ENCODE results near the gene CT45A1. TPM values are rescaled to one million over a fixed set of nuclear protein-coding genes. Genes with fewer than 3 reads are reported as not detected.

The CT45A1 gene
- polyA plus RNA-seq, 2 of the 4 experiments (the other 2 are of a cell fraction): not detected

- no peak overlapping the region for H3K27ac ChIP-seq
- no peaks in the 10 kb centered on the region for H3K4me1 ChIP-seq
- no peaks in the 10 kb centered on the region for H3K9me3 ChIP-seq
- POLR2A ChIA-PET: no interaction called here
- no peak overlapping the region for H3K4me2 ChIP-seq
- no peak for TF ChIP-seq GATA3 (IDR thresholded peaks at IDR 0.05; ENCODE audit: borderline replicate concordance)
- no peak for TF ChIP-seq CBX8 (IDR thresholded peaks at IDR 0.05)
- TF ChIP-seq CHD2 (IDR thresholded peaks at IDR 0.05; ENCODE audit: low read length, partially characterized antibody): no peak
- TF ChIP-seq REST (IDR thresholded peaks at IDR 0.05): no peak
- TF ChIP-seq ZC3H11A (IDR thresholded peaks at IDR 0.05): no peak
- TF ChIP-seq HOXB5 (CRISPR knock-in tag; IDR thresholded peaks at IDR 0.05): no peak
- no peak for TF ChIP-seq KDM5A (IDR thresholded peaks at IDR 0.05)
- no peak for TF ChIP-seq CTCF (IDR thresholded peaks at IDR 0.05)
- no peak for TF ChIP-seq NPAS2 (CRISPR knock-in tag; IDR thresholded peaks at IDR 0.05; ENCODE audit: borderline replicate concordance)
- TF ChIP-seq PBX3 (IDR thresholded peaks at IDR 0.05): no peak
- TF ChIP-seq EP300 (IDR thresholded peaks at IDR 0.05): no peak
- no peak for TF ChIP-seq ZSCAN20 (CRISPR knock-in tag; IDR thresholded peaks at IDR 0.05)
- TF ChIP-seq HOXA7 (CRISPR knock-in tag; IDR thresholded peaks at IDR 0.05): no peak
- no peak for TF ChIP-seq ESRRA (IDR thresholded peaks at IDR 0.05; ENCODE audit: borderline replicate concordance, low read length)
- TF ChIP-seq HES2 (IDR thresholded peaks at IDR 0.05): no peak
- no peak for TF ChIP-seq ELK1 (IDR thresholded peaks at IDR 0.05; ENCODE audit: low read depth, low read length)
- TF ChIP-seq ZFP36 (IDR thresholded peaks at IDR 0.05; ENCODE audit: borderline replicate concordance, partially characterized antibody): no peak
- no peak for TF ChIP-seq HEYL (CRISPR knock-in tag; IDR thresholded peaks at IDR 0.05)
- TF ChIP-seq RCOR1 (IDR thresholded peaks at IDR 0.05; ENCODE audit: low read depth, low read length): no peak
- TF ChIP-seq MAZ (IDR thresholded peaks at IDR 0.05; ENCODE audit: borderline replicate concordance, low read depth, low read length): no peak
- CTCF ChIA-PET: interaction anchor here (1.4 kb wide), 1 partner anchor 9 kb away, joined by 3 read pairs; no protein-coding TSS in a partner anchor
- H3K4me3 ChIP-seq: no peak overlapping the region
- ATAC-seq (no peak), DNase-seq (ENCODE audit: low read depth in 1 of 2, low spot score in 1 of 2) (no peak), FAIRE-seq (peak; percentile 49)
Observed at GRCh38 chrX:135698924-135699323, 14.5 kb upstream of the CT45A1 start.

GRCh38 chrX:135707880-135708279, 5.6 kb upstream of the CT45A1 start:
- ChIA-PET POLR2A (no interaction called here), CTCF (interaction anchor here (1.2 kb wide), 1 partner anchor 9 kb away, joined by 3 read pairs; no protein-coding TSS in a partner anchor)
- Histone ChIP-seq H3K4me1 (no peaks in the 10 kb centered on the region), H3K27ac (no peak overlapping the region), H3K4me3 (no peak overlapping the region), H3K4me2 (no peak overlapping the region), H3K9me3 (no peaks in the 10 kb centered on the region)
- TF ChIP-seq RAD21 (conservative IDR thresholded peaks at IDR 0.05 in 1 of 2, IDR thresholded peaks at IDR 0.05 in 1 of 2) (peak in 1 of 2 experiments; percentile 34; a peak in 2 of 5 replicates), HMGXB4 (CRISPR knock-in tag; IDR thresholded peaks at IDR 0.05; ENCODE audit: borderline replicate concordance) (no peak)
- FAIRE-seq: no peak
- peak; percentile 50 to 83; a peak in 4 of 6 replicates for ATAC-seq
- peak; percentile 8 to 60 for DNase-seq (ENCODE audit: low read depth in 1 of 2, low spot score in 1 of 2)
- WGBS (ENCODE audit: missing lambda C conversion rate): 0% methylated on average over 1 of the region's 12 CpGs

Measured in A549 (cell line).